ENCODE data around the gene GALR3.

DNA sequence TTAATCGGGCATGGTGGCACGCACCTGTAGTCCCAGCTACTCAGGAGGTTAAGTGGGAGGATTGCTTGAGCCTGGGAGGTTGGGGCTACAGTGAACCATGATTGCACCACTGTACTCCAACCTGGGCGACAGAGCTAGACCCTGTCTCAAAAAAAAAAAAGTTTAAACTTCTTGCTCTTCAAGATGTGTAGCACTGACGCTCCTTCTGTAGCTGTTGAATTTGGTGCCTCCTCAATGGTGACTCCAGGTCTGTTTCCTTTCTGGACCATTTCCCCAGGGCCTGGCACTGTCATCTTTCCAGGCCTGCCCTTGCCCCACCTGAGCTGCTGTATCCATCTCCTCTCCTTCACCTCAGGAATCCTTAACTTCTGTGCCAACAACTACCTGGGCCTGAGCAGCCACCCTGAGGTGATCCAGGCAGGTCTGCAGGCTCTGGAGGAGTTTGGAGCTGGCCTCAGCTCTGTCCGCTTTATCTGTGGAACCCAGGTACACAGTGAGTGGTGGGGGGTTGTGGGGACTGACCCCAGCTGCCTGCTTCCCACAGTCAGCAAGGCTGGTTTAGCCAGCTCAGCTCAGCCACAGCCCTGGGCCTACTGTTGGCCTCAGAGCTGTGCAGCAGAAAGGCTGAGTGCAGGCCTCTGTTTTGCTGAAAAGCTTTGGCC is 13.4 kb upstream of the GALR3 start:
- TF ChIP-seq POLR2AphosphoS5 (IDR thresholded peaks at IDR 0.05; ENCODE audit: low read depth, low read length) (no peak), SIN3A (IDR thresholded peaks at IDR 0.05; ENCODE audit: borderline replicate concordance, insufficient read depth, low read length) (no peak), TAF1 (IDR thresholded peaks at IDR 0.05; ENCODE audit: borderline replicate concordance, insufficient read depth, low read length) (no peak)
- TF ChIP-seq, protein P1, sequence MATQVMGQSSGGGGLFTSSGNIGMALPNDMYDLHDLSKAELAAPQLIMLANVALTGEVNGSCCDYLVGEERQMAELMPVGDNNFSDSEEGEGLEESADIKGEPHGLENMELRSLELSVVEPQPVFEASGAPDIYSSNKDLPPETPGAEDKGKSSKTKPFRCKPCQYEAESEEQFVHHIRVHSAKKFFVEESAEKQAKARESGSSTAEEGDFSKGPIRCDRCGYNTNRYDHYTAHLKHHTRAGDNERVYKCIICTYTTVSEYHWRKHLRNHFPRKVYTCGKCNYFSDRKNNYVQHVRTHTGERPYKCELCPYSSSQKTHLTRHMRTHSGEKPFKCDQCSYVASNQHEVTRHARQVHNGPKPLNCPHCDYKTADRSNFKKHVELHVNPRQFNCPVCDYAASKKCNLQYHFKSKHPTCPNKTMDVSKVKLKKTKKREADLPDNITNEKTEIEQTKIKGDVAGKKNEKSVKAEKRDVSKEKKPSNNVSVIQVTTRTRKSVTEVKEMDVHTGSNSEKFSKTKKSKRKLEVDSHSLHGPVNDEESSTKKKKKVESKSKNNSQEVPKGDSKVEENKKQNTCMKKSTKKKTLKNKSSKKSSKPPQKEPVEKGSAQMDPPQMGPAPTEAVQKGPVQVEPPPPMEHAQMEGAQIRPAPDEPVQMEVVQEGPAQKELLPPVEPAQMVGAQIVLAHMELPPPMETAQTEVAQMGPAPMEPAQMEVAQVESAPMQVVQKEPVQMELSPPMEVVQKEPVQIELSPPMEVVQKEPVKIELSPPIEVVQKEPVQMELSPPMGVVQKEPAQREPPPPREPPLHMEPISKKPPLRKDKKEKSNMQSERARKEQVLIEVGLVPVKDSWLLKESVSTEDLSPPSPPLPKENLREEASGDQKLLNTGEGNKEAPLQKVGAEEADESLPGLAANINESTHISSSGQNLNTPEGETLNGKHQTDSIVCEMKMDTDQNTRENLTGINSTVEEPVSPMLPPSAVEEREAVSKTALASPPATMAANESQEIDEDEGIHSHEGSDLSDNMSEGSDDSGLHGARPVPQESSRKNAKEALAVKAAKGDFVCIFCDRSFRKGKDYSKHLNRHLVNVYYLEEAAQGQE (IDR thresholded peaks at IDR 0.05; ENCODE audit: insufficient read depth in 1 of 2, low read depth in 2 of 2, low read length in 2 of 2): no peak
